Endometrial microvascular endothelial cells (primary cell): ENCODE data around the gene ECI1. TPM values are rescaled to one million over a fixed set of nuclear protein-coding genes. Genes with fewer than 3 reads are reported as not detected.
"Not testable (repeated sequence)": the region's sequence is repeated elsewhere in the genome, so short reads cannot be mapped to it uniquely, and the experiment has no call there.

Experiments
- in situ Hi-C: cut with HindIII; loops from 2 replicates; pipeline ENCODE4 v1.10.0; 2017; ENCODE audit warnings: low sequenced_read_pairs, low pct_unique_long_range_greater_than_20kb; ENCODE audit errors: inconsistent ontology term
- total RNA-seq: library from RNA; depleted of rRNA; stranded (reverse); fragments of >200 nt; gene quantifications from one replicate; pipeline ENCODE4 v1.2.3, GENCODE V29; 2015; ENCODE audit errors: inconsistent ontology term

The ECI1 gene
- total RNA-seq, 1 donor from 2014 or later, result 31.7 TPM

GRCh38 chr16:2282262-2282661, 30.9 kb upstream of the ECI1 start:
- in situ Hi-C loops, result no loop called here

DNA sequence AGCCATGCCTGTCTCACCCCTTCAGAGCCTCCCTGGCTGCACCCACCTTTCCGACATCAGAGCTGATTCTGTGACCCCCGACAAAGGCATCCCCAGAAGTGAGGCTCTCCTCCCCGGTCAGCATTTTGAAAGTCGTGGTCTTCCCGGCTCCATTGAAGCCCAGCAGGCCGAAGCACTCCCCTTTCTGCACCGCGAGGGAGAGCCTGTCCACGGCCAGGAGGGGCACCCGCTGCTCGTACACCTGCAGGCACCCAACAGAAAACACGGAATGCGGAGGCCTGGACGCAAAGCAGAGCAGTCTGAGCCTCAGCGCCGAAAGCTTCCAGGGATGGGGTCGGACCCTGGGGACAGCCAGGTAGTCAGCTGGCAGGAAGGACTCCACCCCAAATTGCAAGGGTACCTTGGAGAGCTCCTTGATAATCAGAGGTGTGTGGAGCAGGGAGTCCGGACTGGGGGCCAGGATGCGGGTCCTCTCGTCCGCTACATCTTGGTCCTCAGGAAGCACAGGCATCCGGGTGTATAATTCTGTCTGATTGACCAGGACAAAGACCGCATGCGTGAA, 29.7 kb upstream of the ECI1 start:
- in situ Hi-C loops, result no loop called here

- in situ Hi-C loops, result no loop called here
These were observed 29.1 kb upstream of the ECI1 start for GRCh38 chr16:2280461-2280860.

GRCh38 chr16:2278956-2279800, 27.8 kb upstream of the ECI1 start:
- in situ Hi-C loops, result no loop called here

DNA sequence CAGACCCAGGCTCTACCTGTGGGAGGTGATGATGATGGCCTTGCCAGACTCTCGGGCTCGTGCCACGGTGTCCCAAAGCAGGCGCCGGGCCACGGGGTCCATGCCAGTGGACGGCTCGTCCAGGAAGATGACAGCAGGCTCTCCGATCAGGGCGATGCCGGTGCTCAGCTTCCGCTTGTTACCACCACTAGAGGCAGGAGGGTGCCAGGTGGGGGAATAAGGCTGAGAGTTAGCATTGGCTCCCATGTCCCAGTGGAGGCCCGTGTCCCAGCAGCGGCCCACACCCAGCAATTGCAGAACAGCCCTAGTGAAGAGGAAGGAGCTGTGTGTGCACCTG, 26.9 kb upstream of the ECI1 start:
- in situ Hi-C loops, result no loop called here

DNA sequence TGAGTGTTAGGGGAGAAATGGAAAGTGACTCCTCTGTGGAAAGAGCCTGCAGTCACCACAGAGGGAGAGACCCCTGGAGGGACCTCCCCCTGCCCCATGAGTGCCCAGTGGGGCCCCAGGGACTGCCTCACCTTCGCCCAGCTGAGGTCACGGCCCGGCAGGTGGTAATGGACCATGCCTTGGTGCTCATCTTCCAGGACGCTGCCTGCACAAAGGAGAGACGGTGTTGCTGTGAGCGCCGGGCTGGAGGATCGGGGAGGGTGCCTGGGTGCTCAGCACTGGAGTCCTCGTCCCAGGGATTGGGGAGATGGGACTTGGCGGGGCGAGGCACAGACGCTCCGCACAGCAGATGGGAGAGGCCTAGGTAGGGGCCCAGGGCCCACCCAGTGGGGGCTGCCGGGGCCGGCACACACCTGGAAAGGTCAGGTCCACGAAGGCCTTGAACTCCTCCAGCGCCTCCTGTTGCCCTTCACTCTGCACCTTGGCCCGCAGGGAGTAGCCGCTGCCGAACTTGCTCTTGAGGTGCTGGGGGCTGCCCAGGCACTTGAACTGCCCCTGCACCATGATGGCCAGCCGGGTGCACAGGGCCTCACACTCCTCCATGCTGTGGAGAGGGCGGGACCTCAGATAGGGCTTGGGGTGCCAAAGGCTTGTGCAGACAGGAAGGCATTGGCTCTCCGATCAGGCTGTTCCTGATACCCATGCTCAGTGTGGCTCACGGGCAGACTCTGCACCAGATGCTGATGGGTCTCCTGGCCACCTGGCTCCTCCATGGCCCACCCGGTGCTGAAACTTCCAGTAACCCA, 26.3 kb upstream of the ECI1 start:
- in situ Hi-C loops, result no loop called here

DNA sequence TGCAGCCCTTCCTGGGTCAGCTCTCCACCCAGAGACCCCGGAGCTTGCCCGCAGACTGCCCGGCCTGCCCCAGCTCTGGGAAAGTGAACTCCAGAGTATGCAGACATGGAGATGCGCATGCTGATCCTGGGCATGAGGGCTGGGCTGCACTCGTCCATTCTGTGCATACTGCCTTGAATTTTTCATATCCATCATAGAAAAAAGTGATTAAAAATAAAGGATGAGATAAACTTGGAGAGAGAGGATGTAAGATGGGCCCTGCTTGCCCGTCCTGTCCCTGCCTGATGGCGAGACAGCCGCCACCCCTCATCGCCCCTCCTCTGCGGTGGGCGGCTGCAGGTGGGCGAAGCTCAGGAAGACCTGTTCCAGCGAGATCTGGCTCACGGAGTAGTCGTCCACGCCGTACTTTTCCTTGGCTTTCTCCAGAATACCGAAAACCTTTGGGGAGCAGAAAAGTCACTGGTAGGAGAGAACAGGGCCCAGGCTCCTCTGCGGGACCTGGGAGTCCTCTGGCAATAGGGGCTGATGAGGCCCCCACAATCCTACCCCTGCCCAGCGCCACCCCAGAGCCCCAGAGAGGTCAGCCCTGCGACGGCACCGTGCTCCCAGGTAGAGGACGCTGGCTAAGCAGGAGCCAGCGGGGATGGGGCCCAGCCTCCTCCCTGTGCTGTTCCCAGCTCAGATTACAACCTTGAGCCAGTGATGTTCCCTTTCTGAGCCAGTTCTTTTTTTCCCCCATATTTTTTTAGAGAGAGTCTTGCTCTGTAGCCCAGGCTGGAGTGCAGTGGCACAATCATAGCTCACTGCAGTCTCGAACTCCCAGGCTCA, 25.2 kb upstream of the ECI1 start:
- in situ Hi-C loops, result no loop called here

- in situ Hi-C loops, result no loop called here
These were observed 24.3 kb upstream of the ECI1 start for GRCh38 chr16:2275476-2276367.

DNA sequence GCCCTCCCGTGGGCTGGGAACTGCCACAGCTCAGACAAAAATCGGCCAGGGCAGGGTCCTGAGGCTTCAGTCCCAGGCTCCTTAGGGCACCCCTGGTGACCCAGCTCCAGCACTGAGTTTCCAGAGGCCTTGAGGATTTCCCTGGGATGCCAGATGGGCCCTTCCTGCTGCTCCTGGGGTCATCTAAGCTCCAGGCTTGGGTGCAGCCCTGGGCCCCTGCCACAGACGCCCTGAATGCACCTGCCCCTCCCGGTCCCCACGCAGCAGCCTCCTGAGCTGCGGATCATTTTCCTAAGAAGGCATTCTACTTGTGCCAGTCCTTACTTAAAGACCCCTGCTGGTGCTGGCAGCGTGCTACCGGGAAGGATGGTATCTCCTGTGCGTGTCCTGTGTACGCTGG, 22.5 kb upstream of the ECI1 start:
- in situ Hi-C loops, result no loop called here

GRCh38 chr16:2273484-2273883, 22.1 kb upstream of the ECI1 start:
- in situ Hi-C loops, result no loop called here

GRCh38 chr16:2271848-2272461, 20.6 kb upstream of the ECI1 start:
- in situ Hi-C loops, result no loop called here

DNA sequence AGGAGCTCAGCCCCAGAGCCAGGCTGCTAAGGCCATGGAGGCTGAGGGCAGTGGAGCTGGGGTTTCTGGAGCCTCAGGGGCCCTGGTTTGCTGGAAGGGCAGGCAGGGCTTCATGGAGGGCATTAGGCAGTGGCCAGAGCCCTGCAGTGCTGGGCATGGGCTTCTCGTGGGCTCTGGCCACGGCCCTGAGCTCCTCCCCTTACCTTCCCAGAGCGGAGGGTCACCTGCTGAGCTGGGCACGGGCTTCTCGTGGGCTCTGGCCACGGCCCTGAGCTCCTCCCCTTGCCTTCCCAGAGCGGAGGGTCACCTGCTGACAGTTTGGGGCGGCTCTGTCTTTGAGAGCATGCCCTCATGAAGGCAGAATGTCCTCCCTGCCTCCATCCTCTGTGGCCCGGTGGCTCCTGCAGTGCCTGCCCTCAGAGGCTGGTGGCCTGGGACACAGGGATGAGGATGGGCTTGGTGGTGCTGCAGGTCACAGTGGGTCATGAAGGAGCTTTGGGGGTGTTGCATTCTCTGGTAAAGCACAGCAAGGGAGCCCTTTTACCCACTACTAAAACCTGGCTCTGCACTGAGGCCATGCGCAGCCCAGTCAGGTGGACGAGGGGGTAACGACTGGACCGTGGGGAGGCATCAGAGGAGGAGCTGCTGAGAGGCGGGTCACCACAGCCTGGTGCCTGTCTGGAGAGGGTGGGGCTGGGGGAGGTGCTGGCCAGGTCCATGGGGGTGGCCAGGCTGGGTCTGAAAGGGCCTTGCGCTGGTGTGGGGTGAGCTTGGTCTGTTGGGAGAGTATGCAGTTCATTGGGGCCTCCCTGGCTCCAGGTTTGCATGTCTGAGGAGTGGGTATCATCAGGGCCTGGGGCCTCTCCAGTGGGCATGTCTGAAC, 19.4 kb upstream of the ECI1 start:
- in situ Hi-C loops, result no loop called here

DNA sequence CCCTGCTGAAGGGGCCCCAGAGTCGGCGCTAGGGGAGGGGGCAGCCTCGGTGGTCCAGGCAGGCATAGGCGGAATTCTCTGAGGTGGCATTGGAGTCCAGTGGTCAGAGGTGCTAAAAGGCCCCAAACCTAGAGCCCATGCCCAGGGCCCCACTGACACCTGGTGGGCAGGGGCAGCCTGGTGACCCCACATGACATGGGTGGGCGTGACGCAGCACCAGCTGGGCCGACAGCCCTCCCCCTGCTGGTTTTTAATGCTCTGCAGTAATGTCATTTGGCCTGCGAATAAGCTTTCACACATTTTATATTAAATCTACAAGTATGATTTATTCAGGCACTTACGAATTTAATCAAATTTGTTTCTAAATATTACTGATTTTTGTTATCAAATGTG, 18.7 kb upstream of the ECI1 start:
- in situ Hi-C loops, result no loop called here

DNA sequence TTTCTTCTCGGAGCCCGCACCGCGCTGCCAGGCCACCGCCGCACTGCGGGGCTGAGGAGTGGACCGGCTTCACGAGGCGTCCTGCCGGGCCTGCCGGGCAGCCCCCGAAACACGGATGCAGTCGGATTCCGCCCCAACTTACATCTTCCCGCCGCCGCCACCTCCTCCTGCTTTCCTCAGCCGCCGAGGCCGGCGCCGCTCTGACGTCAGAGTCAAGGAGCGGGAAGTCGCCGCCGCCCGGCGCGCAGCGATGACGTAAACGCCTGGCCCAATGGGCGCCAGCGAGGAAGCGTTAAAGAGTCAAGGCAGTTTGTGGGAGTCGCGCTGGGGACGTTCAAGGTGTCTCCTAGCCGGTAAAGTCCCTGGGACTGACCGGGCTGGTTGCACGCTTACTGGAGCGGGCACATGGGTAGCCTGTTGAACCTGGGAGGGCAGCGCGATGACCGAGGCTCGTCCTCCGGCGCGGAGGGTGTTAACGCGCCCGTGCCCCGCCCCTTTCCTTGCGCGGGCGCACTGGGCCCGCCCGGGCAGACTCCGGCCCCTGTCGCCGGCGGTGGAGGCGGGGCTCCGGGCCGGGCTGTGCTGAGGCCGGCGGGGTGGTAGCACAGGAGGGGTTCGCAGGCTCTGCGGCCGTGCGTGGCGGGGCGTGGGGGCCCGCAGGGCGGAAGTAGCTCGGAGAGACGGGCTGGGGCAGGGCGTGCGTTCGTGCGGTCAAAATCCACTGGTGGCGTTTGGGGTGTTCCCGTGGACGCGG, 16.7 kb upstream of the ECI1 start, which contains the start of gene RNPS1:
TSS of gene RNPS1 (minus strand) at position 214 of the 754 bp plus-strand sequence. CDS start 3,483 bp downstream, outside the sequence.
- in situ Hi-C loops, result no loop called here

DNA sequence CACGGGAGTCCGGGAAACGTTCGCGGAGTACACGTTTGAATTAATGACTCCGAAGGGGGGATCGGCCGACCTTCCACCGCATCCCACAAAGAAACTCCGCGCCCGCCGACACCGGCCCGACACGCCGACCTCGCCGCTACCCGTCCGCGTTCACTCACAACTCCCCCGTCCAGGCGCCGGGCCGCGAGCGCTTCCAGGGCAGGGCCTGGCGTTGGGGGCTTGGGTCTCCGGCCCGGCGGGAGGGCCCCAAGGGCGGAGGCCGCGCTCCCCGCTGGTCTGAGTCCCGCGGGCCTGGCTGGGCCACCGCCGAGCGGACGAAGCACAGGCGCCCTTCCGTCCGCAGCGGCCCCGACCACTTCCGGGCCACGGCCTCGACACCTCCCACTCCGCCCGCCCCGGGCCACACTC, 16.1 kb upstream of the ECI1 start:
- in situ Hi-C loops, result not testable (repeated sequence)

- in situ Hi-C loops, result not testable (repeated sequence)
These were observed 15.5 kb upstream of the ECI1 start for GRCh38 chr16:2266887-2267286.
